VCaP (cell line): Measurements from ENCODE around the gene PIK3AP1.

Experiments
- H3K27ac ChIP-seq: fragments of 450-650 bp; 2 replicates; pipeline ENCODE4 v1.5.1; 2017
- TF ChIP-seq, protein P1 (sequence below): fragments of 450-650 bp; conservative IDR thresholded peaks from 2 replicates; pipeline ENCODE4 v1.5.1; 2017; ENCODE audit warnings: mild to moderate bottlenecking, moderate library complexity

The PIK3AP1 gene

DNA sequence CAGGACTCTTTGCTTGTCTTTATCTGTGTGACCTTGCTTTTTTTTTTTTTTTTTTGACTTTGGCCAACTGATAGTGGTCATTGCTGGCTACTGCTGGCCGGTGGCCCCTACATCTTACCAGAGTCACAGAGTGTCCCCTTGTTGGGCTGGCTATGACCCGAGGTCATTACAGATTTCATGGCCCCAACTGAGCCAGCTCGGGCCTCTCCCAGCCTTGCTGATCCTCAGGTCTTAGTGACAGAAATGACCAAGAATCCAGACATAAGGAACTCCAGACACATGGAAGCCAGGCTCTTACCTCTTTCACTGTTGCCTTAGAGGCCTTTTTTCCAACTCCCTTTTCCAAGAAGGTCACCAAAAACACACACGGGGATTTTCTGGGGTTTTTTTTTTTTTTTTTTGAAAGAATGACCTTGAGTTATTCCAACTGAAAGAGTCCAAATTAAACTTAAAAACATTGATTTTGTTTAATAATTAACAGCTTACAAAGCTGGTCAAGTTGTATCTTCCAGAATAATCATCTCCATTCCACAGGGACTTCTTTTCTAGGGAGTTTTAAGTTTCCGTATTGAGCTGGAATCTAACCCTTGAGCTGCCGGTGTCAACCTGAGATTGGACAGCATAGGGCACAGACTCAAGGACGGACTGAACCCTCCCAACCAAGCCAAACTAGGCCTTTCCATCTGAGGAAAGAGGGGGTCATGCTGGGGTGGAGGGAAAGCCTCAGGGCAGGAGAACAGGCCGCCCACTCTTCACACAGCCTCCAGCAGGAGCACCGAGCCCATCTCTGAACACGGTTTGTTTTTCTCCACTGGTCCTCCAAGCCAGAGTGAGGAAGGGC lies 43.8 kb downstream of the PIK3AP1 start:
- TF ChIP-seq, protein P1, sequence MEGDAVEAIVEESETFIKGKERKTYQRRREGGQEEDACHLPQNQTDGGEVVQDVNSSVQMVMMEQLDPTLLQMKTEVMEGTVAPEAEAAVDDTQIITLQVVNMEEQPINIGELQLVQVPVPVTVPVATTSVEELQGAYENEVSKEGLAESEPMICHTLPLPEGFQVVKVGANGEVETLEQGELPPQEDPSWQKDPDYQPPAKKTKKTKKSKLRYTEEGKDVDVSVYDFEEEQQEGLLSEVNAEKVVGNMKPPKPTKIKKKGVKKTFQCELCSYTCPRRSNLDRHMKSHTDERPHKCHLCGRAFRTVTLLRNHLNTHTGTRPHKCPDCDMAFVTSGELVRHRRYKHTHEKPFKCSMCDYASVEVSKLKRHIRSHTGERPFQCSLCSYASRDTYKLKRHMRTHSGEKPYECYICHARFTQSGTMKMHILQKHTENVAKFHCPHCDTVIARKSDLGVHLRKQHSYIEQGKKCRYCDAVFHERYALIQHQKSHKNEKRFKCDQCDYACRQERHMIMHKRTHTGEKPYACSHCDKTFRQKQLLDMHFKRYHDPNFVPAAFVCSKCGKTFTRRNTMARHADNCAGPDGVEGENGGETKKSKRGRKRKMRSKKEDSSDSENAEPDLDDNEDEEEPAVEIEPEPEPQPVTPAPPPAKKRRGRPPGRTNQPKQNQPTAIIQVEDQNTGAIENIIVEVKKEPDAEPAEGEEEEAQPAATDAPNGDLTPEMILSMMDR = no peak
- H3K27ac ChIP-seq = peak overlapping the region; percentile 52; the same call in 1 of the 2 replicates

DNA sequence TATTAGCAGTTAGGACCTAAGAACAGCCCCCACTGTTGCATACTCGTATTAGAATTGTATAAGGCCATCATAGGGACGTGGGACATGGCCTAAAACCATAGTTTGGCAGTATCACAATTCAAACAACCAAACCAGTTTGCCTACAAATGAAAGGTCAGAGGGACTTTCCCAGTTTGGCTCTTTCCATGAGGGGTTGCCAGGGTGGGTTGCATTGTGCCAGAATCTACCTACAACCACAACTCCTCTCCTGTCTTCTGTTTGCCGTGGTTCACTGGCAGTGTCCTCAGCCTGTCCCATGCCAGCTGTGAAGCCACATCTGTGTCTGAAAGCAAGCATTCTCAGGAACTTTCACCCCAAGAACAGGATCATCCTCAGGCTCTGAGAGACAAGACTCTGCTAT lies 44.5 kb downstream of the PIK3AP1 start:
- no peak overlapping the region for H3K27ac ChIP-seq

DNA sequence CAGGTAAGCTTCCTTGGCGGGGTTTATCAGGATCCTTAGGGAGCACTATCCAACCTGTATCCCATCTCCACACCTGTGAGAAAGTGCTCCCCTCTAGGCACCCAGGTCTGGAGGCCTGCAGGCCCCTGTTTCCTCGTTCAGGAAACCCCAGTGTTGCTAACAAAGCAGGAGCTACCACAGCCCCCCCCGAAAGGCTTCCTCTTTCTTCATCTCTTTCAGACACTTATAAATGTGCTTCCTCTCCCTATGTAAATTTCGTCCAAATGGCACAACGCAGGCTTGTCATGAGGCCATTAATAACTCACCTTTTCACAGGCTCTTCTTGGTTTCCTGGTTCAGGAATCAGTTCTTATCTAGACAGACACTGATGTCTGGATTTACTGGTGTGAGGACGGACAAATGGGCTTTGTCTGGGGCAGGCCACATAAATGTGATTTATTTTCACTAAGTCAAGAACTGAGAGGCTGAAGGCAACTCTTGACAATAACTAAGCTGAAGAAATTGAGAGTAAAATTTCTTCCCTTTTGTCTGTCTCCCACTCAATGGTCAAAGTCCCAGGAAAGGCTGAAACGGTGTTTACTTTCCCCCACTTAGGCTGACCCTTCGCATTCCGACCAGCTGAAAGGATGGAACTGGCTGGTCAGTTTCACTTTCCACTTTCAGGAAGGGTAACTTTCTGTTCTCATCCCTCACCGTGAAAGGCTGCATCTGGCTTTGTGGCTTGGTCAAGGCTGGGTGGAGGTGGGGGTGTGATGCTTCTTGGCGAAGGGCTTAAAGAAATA lies 46.8 kb downstream of the PIK3AP1 start:
- H3K27ac ChIP-seq = no peak overlapping the region
- TF ChIP-seq, protein P1 = no peak

More for the DNA sequence above, 44.5 kb downstream of the PIK3AP1 start:
- TF ChIP-seq, protein P1 = no peak

DNA sequence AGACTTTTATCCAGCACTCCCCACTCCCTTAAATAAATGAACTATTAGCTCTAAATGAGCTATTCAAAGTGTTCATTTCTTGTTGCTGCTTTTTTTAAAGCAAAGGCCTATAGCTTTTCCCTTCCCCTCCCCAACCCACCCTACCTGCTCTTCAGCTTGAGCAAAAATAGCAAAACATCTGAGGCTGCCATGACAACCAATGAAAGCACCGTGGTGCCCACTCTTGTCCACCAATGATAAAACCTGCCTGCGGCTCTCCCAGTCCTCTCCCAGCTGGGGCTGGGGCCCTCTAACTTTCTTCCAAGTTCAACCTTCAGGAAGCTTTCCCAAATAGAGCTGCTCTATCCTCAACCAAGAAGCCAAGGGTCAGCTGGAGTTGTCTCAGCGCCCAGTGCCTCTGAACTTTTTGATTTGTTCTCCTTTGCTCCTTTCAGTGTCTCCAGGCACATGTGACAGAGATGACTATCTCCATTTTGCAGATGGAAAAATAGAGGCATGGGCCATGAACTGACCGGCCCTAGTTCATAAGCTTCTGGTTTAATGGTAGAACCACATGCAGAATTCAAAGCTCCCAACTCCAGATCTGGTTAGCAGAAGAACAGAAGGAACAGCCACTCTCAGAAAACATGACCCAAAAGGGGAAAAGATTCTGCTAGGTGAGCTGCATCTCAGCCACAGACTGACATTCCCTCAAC lies 47.7 kb downstream of the PIK3AP1 start:
- H3K27ac ChIP-seq = no peak overlapping the region

DNA sequence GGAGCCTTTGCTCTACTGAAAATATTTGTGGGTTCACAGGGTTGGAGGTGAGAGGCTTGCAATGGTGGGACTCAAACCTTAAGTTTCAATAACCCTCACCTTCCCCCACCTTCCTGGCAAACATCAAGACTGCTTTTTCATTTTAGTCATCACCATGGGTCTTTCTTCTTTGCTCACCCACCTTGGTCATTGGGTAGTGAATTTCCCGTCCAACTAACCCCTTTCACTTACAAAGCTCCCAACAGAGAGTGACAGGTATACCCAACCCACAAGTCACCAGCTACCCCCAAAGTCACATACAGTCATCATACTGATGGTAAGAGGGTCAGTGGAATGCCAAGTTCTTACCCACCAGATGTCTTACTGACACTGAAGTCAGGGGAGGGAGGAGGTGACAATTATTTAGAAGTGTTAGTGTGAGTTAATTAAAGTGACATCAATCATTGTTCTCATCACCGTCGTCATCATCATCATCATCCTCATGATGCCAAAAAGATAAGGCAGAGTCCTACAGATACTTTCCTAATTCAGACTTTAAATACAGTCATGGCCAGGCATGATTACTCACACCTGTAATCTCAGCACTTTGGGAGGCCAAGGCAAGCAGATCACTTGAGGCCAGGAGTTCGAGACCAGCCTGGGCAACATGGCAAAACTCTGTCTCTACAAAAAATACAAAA lies 49.0 kb downstream of the PIK3AP1 start:
- H3K27ac ChIP-seq = peak overlapping the region; percentile 68
- TF ChIP-seq, protein P1 = no peak

More for the DNA sequence above, 47.7 kb downstream of the PIK3AP1 start:
- TF ChIP-seq, protein P1 = no peak

DNA sequence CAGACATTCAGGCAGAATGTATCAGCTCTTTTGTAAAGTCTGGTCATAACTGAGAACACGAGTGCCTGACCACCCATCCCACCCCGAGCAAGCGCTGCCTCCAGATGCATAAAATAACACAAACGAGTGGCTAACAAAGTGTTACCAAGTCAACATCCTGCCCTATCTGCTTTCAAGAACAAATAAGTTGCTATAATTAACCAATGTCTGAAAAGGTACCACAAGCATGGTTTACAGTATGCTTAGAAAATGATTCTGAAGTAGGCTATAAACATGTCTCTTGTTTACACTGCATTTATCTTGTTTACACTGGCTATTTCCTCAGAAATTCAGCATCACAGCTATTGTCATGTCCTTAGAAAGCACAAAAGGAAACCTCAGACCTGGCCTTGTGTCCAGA lies 49.5 kb downstream of the PIK3AP1 start:
- TF ChIP-seq, protein P1 = no peak

More for the DNA sequence above, 49.5 kb downstream of the PIK3AP1 start:
- H3K27ac ChIP-seq = peak overlapping the region; percentile 68
